RWPE1 (cell line): ENCODE data around the gene SPACA7.

Source experiments
- CTCF ChIA-PET: fragments of 350-600 bp; sonication (Branson Sonifier 250); formaldehyde crosslinking; extraction: SDS; loops from one replicate; lab custom pipeline; 2021; lab: Yijun Ruan, JAX
- POLR2A ChIA-PET: fragments of 400-600 bp; formaldehyde crosslinking; extraction: SDS; loops from one replicate; lab custom pipeline; 2020; ENCODE audit warnings: antibody characterized with exemption; ENCODE audit not compliant: low non-redundant PET; lab: Yijun Ruan, JAX
- DNase-seq: peaks from one replicate; pipeline ENCODE4 v3.0.0; 2012; ENCODE audit warnings: low spot score
- H3K27ac ChIP-seq: fragments of 450-650 bp; 2 replicates; pipeline ENCODE4 v1.5.1; 2017
- TF ChIP-seq, protein P1 (sequence below): fragments of 450-650 bp; conservative IDR thresholded peaks from 2 replicates; pipeline ENCODE4 v1.5.1; 2017; ENCODE audit warnings: low read depth, mild to moderate bottlenecking

Gene SPACA7

DNA sequence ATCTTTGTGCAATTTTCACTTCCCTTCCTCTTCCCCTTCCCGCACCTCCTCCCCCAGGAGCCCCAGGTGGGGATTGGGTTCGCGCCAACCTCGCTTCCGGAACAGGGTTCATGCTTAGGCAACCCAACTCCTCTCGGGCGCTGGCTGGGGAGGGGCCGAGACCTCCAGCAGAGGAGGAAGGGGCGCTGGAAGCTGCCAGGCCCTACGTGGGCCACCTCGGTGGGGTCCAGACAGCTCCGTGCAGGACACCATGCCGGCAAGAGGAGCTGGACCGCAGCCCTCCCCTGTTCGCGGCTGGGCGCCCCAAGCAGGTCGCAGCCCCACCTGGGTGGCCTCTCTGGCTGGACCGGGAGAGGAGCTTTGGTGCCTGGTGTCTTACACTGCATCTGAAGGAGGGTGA lies 91.1 kb downstream of the SPACA7 start:
- CTCF ChIA-PET: no interaction called here
- DNase-seq: no peak
- POLR2A ChIA-PET: no interaction called here
- TF ChIP-seq, protein P1, sequence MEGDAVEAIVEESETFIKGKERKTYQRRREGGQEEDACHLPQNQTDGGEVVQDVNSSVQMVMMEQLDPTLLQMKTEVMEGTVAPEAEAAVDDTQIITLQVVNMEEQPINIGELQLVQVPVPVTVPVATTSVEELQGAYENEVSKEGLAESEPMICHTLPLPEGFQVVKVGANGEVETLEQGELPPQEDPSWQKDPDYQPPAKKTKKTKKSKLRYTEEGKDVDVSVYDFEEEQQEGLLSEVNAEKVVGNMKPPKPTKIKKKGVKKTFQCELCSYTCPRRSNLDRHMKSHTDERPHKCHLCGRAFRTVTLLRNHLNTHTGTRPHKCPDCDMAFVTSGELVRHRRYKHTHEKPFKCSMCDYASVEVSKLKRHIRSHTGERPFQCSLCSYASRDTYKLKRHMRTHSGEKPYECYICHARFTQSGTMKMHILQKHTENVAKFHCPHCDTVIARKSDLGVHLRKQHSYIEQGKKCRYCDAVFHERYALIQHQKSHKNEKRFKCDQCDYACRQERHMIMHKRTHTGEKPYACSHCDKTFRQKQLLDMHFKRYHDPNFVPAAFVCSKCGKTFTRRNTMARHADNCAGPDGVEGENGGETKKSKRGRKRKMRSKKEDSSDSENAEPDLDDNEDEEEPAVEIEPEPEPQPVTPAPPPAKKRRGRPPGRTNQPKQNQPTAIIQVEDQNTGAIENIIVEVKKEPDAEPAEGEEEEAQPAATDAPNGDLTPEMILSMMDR: no peak
- no peak overlapping the region for H3K27ac ChIP-seq

DNA sequence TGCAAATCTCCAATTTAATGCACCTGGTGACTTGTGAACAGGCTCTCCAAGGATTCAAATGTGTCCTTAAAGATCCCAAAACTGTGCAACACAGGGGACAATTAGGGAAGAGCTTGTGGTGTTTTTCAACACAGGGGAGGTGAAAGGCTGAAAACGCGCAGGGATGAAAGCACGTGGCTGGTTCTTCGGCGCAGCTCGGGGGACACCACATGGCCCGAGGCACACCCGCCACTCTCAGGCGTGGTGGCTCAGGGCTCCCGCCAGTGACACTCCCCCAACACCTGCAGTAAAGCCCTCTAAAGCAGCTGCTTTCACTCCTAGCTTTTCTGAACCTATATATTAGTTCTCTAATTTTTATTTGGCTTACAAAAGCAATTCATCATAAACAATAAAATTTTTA lies 91.9 kb downstream of the SPACA7 start:
- ChIA-PET POLR2A (no interaction called here), CTCF (no interaction called here)
- TF ChIP-seq, protein P1: no peak

DNA sequence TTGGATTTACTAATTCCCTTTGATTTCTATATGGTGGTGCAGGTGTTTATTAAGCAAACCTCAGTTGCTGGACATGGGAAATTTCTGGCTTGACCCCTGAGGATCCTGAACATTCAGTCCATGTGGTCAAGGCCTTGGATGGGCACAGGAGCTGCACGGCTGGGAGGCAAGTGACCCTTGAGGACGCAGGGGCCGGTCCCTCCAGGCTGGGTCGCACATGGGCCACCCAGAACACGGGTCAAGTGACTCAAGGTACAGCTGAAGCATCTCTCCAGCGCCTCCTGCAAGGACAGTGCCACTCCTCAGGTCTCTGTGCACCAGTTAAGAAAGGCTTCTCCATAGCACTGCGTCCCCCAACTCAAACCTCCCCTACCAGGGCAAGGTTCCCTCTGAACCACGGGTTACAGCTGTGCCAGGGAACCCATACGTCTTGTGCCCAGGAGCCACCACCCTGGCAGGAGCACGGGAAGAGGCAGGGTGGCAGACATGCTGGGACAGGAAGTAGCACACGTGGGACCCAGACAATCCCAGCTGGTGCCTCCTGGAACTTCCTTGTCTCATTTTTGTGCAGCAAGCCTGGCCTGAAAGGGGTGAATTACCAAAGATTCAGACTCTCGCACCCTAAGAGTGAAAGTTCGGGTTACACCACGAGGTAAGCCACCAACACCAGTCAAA lies 93.1 kb downstream of the SPACA7 start:
- no peak overlapping the region for H3K27ac ChIP-seq
- ChIA-PET CTCF (interaction anchor here (0.7 kb wide), 1 partner anchor 236 kb away, joined by 3 read pairs; no protein-coding TSS in a partner anchor), POLR2A (no interaction called here)
- no peak for DNase-seq
- TF ChIP-seq, protein P1: no peak

More for the DNA sequence above, 91.9 kb downstream of the SPACA7 start:
- DNase-seq: no peak
- H3K27ac ChIP-seq: no peak overlapping the region

DNA sequence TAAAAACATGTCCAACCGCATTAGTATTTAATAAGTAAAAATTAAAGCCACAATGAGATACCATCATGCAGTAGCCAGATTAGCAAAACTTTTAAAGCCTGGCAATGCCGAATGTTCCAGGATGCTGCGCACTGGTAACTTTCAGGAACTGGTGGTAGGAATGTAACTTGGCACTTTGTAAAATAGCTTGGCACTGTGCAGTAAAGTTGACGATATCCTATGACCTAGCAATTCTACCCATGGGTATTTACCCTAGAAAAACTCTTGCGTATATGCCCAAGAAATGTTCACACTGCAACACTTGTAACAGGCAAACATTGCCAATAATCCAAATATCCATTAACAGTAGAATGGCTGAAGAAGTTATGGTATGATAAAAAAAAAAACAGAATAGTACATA lies 97.7 kb downstream of the SPACA7 start:
- no peak for DNase-seq
- no peak overlapping the region for H3K27ac ChIP-seq
- TF ChIP-seq, protein P1: no peak
- CTCF ChIA-PET: interaction anchor here (0.6 kb wide), 1 partner anchor 217 kb away, joined by 4 read pairs; no protein-coding TSS in a partner anchor
- POLR2A ChIA-PET: no interaction called here

DNA sequence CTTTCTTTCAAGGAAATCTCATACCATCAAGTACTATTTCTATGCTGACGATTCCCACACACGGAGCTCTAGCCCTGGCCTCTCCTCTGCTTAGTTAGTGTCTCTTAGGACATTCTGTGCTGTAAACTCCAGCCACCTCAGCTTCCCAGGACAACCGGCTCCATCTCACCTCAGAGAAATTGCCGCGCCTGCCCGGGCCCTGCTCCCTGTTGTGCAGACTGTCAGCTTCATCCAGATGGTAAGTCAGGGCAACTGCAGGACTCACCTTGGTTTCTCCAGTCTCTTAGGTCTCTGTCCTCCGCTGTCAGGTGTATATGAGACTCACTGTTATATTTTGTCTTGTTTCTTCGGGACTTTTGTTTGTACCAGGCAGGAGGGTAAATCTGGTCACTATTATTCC lies 98.7 kb downstream of the SPACA7 start:
- no peak overlapping the region for H3K27ac ChIP-seq
- POLR2A ChIA-PET: no interaction called here
- no peak for DNase-seq
- TF ChIP-seq, protein P1: no peak
- CTCF ChIA-PET: no interaction called here

DNA sequence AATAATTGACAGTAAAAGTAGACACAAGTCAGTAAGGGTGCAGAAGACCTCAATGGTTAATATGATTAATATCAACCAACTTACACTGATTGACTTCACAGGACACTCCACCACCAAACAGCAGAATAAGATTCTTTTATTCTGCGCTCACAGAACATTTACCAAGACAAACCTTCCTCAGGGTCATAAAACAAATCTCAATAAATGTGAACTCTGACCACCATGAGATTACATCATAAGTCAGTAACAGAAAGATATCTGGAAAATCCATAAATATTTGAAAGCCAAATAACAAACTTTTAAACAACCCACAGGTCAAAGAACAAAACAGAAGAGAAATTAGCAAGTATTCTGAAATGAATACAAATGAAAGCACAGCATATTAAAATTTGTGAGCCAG lies 99.7 kb downstream of the SPACA7 start:
- POLR2A ChIA-PET: no interaction called here

More for the DNA sequence above, 99.7 kb downstream of the SPACA7 start:
- TF ChIP-seq, protein P1: no peak
- CTCF ChIA-PET: no interaction called here
- no peak for DNase-seq
- H3K27ac ChIP-seq: no peak overlapping the region
